DMS53 (cell line): Measurements from ENCODE around the gene MAP2.

ENCODE experiments used
- DNase-seq: peaks from one replicate; lab custom pipeline; 2025; lab: John Stamatoyannopoulos, UW

MAP2 gene, protein sequence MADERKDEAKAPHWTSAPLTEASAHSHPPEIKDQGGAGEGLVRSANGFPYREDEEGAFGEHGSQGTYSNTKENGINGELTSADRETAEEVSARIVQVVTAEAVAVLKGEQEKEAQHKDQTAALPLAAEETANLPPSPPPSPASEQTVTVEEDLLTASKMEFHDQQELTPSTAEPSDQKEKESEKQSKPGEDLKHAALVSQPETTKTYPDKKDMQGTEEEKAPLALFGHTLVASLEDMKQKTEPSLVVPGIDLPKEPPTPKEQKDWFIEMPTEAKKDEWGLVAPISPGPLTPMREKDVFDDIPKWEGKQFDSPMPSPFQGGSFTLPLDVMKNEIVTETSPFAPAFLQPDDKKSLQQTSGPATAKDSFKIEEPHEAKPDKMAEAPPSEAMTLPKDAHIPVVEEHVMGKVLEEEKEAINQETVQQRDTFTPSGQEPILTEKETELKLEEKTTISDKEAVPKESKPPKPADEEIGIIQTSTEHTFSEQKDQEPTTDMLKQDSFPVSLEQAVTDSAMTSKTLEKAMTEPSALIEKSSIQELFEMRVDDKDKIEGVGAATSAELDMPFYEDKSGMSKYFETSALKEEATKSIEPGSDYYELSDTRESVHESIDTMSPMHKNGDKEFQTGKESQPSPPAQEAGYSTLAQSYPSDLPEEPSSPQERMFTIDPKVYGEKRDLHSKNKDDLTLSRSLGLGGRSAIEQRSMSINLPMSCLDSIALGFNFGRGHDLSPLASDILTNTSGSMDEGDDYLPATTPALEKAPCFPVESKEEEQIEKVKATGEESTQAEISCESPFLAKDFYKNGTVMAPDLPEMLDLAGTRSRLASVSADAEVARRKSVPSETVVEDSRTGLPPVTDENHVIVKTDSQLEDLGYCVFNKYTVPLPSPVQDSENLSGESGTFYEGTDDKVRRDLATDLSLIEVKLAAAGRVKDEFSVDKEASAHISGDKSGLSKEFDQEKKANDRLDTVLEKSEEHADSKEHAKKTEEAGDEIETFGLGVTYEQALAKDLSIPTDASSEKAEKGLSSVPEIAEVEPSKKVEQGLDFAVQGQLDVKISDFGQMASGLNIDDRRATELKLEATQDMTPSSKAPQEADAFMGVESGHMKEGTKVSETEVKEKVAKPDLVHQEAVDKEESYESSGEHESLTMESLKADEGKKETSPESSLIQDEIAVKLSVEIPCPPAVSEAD (N-terminal part only)

DNA sequence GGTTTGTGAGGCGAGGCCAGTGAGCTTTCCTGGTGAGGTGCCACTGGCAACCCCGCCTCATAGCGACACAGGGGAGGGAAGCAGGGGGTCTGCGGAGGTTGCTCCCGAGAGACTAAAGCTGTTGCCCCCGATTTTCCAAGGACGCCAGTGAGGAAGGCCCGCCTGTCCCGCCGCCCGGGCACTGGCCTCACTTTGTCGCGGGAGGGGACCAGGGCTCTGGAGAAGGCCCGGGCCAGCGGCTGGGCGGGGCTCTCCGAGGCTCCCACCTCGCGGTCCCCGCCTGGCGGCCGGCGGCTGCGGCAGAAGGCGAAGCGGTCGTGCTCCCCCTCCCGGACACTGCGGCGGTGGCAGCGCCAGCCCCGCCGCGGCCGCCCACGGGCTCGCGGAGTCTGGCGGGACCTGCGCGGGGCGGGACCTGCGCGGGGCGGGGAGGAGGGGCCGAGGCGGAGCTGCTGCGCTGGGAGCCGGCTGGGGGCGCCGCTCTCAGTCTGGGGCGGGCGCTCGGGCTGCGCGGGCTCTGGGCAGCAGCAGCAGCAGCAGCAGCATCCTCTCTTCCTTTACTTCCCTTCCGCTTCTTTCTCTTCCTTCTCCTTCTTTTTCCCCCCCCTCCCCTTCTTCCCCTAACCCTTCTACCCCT lies at the start of gene MAP2:
Gene MAP2, plus strand, starts transcription at position 486 of the 637 bp plus-strand sequence. CDS start 229,124 bp downstream, outside the sequence.
- DNase-seq = peak; percentile 97

DNA sequence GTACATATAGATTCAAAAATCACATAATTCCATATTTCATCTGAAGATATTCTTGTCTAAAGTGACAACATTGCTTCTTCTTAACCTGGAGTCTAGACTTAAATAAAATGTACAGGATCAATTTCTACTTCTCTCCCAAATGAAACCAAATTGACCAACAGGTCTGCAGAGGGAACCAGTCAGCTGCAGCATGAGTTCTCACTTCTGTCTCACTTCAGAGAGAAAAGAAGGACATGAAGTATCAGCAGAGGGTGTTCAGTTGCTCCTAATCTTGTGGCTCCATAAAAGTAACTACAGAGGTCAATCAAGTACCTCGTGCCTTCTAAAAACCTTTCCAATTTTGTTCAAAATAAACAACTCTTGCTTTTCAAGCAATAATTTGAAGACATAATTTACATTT lies 47.2 kb upstream of the MAP2 start:
- no peak for DNase-seq

DNA sequence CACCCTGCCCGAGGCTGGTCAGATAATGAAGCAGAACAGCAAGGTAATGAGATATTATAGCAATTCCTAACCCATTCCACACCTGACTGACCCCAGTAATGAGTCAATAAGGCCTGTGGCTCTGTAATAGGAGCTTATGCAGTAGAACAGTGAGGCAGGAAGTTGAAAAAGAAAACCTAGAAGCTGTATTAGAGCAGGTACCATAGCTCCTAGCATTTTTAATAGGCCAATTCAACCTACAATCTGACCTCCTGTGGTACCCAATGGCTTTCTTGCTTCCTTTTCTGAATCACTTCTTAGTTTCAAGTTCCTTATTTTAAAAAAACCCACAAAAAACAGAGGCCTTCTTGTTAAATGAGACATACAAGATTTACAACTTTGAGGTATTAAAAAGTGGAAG lies 43.6 kb upstream of the MAP2 start:
- peak; percentile 30 for DNase-seq

DNA sequence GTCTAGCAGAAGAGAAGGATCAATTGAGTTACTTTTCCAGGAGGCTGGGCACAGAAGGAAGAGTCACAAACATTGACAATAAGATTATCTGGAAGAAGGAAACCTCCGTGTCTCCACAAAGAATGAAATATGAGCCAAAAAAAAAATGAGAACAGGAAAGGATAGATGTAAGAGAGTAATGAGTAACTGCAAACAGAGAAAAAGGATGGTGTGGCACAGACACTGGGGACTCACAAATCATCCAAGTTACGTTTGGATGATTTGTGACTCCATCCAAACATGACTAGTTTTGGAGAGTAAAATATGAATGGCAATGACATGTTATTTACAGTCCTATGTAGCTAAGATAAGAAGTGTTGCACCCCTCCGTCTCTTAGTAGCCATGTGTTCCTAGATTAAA lies 42.8 kb upstream of the MAP2 start:
- DNase-seq = no peak

DNA sequence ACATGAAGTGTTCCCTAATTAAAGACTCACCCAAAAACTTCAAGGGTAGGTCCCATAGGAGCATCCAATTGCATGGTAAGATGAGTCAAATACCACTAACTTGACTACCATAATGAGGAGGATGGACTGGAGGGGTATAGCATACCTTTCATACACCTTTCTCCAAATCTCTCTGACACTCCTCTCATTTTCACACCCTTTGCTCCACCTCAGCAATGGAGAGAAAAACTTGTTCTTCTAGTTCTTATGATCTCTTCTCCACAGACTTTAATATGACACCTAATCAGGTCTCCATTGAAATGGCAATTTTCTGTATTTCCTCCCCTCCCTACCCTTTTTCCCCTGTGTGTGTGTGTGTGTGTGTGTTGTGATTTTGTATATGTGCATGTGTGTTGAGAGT lies 41.1 kb upstream of the MAP2 start:
- DNase-seq = peak; percentile 82

DNA sequence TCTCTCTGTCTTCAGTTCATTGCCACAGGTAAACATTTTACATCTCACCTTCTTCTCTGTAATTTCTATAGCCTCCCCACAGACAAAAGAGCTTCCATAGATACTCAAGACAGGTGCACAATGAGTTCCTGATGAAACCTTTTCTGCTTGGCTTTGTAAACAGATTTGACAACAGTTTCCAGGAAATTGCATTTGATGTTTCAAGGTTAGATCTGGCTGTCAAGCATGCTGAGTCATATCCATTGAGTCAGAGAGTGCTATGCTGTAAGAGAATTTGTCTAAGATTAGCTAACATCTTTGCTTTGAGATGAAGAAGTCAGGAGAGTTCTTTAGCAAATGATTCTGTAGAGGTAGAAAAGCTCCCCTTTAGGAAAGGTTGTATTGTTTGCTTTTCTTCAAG lies 40.6 kb upstream of the MAP2 start:
- peak; percentile 92 for DNase-seq

DNA sequence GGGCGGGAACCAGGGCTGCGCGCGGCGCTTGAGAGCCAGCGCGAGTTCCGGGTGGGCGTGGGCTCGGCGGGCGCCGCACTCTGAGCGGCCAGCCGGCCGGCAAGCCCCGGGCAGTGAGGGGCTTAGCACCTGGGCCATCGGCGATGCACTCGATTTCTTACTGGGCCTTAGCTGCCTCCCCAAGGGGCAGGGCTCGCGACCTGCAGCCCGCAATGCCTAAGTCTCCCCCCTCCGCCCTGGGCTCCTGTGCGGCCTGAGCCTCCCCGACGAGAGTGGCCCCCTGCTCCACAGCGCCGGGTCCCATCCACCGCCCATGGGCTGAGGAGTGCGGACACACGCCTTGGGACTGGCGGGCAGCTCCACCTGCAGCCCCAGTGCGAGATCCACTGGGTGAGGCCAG lies 36.5 kb upstream of the MAP2 start:
- DNase-seq = no peak

DNA sequence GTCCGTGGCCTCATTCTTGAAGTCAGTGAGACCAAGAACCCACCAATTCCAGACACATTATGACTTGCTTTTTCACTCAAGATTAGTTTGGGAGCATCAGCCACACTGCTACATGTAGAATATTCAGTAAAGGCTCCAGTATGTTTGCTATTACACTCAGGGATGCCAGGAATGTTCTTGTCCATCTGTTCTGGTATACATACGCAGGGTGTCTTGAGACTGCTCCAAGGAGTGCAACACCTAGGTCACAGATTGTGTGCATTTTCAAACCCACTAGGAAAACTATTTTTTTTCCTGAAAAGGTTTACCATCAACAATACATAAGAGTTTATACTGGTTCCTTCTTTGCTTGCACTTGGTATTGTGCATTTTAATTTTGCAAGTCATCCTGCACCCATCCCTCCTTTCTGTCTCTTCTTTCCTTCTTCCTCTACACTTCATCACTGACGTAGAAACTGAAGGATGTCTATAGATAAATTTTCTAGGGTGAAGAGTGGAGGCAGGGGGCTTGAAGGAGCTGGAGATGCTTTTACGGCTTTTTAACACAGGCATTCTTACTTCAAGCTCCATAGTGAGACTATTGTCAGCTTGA lies 35.3 kb upstream of the MAP2 start:
- DNase-seq = no peak

DNA sequence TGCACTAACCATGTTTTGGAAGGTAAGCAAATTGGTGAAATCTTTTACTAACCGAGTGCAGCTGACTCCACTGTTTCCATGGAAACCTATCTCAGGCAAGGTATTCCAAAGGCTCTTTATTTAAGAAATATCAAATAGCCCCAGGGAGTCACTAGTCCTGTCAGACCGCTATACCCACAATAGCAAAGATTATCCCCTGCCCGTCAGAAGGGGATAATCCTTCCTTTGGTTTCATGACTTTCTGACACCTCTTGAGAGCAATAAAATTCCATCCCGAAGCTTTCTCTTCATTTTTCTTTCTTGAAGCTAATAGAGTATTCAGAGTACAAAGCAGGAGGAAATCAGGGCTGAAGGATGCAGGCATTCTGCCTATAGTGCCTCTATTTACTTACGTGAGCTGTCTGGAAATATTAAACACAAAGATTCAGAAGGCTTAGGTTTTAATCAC lies 34.7 kb upstream of the MAP2 start:
- DNase-seq = peak; percentile 12

DNA sequence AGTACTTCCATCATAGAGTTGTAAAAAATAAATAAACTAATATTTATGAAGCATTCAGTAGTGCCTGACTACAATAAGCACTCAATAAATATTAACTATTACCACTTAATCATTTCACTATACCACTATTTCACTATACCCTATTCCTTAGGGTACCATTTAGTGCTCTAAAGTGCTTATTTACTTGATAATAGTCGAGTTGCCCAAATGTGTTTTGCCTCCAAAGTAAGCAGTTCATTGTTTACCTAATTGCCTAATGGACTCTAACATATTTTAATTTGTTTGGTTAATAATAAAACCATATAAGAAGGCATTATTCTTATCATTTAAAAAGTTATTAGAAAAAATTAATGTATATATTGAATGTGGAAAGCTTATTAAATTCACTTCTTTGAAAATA lies 33.0 kb upstream of the MAP2 start:
- no peak for DNase-seq

DNA sequence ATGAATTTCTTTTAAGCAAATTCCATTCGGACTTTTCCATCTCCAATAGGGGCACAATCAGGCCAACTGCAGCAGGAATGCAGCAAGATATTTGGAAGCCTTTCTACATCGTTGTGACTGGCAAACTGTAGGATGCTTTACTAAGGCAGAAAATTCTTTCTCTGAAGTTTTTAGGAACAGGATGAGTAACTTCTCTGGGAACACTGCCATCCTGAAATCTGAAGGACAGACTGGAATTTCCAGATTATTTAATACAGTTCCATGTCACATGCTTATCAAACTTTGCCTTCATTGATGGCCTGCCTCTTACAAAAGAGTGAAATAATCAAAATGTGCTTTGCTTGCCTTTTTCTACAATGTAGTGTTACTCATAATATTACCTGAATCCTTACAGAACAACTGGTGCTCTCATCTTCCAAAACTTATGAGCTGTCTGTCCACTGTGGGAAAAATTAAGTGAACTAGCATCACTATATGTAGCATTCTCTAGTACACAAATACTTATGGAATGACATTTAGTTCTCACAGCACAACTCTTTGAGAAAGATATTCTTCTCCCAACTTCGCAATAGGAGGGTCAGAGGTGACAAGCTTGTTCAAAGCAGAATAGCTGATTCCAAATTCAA lies 32.0 kb upstream of the MAP2 start:
- no peak for DNase-seq

DNA sequence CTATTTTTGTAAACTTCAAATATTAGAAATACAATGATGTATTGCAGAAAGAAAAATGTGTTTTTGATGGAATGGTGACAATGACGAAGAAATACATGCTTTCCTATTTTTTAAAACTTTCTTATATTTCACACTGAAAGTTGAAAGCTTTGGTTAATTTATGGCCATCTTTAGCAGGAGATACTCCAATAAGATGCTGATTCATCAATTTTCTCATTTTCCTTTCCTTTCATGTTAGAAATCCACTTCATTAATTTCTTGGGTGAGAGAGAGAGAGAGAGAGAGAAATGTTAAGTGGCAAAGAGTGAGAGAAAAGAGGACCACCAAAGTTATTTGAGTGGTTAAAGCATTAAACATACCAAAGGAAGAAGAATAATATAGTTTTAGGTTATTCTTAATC lies 28.6 kb upstream of the MAP2 start:
- DNase-seq = no peak

DNA sequence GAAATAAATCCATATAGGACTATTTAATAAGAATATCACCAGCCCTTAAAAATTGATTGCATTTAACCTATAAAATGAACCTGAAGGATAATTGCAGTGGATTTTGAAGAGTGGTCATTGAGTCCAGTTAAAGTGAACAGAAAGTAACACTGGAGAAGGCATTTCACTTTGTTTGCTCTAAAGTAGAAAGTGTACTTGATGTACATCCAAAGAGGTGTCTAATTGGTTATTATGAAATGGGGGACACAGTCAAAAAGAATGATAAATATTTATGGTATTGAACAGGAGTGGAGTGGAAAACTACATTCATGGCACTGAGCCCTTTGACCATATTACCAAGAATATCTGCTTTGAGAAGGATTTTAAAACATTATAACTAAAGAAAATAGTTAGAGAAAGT lies 28.2 kb upstream of the MAP2 start:
- no peak for DNase-seq

DNA sequence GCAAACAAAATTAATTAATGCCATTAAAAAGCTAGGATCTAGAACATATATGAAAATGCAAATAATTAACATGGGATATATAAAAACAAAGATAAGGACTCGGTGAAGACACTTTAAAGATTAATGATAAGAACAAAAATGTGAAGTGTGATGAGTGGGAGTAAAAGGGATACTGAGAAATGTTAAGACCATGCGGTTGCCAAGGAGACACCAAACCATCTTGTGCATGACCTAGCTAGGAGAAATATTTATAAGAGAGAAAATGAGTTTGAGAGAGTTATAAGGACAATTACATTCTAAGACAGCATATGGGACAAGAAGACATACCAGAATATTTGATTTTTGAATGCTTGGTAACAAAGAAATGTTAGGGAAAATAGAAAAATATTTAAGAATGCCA lies 25.4 kb upstream of the MAP2 start:
- DNase-seq = no peak

DNA sequence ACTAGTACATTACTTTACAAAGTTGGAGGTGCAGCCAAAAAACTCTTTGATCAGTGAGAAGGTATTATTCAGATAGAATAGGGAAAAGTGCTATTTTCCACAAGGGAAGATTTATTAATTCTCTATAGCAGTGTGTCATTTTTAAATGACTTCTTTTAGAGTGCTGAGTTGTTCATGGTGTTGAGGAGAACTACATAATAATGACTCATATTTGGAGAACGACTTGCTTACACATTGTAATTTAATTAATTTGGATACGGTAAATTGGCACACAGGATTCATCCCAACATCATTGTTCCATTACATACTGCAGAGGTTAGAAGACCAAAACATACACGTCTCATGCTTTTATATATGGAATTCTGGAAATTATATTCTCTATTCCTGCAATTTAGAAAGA lies 22.1 kb upstream of the MAP2 start:
- DNase-seq = no peak

DNA sequence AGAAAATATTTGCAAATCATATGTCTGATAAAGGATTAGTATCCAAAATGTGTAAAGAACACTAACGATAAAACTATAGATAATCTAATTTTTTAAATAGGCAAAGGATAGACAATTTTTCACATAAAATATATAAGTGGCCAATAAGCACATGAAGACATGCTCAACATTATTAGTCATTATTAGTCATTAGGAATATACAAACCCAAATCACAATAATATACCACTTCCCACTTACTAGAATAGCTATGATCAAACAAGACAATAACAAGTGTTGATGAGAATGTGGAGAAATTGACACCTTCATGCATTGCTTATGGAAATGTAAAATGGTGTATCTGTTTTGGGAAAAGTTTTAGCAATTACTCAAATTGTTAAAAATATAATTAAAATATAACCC lies 12.6 kb upstream of the MAP2 start:
- no peak for DNase-seq

DNA sequence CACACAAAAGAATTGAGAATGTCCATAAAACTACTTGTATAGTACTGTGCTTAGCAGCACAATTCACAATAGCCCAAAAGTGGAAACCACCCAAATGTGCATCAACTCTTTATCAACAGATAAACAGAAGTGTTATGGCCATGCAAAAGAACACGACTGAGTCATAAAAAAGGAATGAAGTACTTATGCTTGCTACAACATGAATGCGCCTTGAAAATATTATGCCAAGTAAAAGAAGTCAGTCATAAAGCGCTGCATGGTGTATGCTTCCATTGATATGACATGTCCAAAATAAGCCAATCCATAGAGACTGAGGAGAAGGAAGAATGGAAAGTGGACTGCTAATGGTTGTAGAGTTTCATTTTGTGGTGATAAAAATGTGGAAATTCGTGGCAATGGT lies 12.1 kb upstream of the MAP2 start:
- no peak for DNase-seq

DNA sequence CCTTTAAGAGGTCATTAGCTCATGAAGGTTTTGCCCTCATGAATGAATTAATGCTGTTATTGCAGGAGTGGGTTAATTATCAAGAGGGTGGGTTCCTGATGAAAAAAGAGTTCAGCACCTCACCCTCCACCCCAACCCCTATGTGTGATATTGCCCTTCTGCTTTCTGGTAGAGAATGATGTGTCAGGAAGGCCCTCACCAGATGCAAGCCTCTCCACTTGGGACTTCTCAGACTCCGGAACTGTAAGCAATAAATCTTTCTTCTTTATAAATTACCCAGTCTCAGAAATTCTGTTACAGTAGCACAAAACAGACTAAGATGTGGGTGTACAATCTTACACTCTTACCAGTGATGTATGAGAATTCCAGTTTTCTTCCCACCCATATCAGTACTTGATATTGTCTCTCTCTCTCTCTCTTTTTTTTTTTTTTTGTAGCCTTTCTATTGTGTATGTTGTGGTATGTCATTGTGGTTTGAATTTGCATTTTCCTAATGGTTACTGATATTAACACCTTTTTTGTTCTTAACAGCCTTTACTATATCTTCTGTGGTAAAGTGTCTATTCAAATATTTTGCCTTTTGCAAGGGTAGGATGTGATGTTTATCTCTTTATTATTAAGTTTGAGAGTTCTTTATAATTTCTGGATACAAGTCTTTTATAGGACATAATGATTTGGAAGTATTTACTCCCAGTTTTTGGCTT lies 10.4 kb upstream of the MAP2 start:
- DNase-seq = no peak

DNA sequence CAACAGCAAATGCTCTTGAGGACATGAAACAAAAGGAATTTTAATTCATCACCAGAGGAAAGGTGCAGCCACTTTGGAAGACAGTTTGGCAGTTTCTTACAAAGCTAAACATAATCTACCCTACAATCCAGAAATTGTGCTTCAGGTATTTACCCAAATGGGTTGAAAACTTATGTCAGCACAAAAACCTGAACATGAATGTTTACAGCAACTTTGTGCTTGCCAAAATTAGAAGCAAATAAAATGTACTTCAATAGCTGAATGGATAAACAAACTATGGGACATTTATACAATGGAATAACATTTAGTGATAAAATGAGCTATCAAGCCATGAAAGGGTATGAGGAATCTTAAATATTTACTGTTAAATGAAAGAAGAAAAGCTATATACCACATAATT lies 6.9 kb upstream of the MAP2 start:
- DNase-seq = no peak

DNA sequence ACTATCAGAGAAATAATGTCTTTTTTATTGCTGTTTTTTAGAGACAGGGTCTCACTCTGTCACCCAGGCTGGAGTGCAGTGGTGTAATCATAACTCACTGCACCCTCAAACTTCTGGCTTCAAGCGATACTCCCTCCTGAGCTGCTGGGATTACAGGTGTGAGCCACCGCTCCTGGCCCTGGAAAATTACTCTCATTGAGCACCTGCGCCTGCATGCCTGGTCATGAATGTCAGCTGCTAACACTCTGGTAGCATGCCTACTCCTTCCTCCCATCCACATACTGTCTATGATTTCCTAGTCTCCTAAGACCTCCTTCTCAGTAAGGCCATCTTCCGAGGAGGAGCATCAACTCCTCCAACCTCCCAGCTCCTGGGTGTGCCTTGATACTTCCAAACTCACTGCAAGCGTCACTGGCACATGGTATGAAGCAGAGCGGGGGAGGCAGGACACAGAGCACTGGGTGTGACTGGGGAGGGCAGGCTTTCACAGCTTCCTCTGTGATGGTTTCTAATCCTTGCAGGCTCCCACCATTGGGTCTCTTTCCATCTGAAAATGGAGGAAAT lies 1.6 kb upstream of the MAP2 start:
- DNase-seq = no peak
